HG03457 (cell line): Measurements from ENCODE around the gene PAX9.

ENCODE experiments used
- ATAC-seq: cut with Tn5 transposase; IDR thresholded peaks from one replicate; pipeline ENCODE4 v1.9.1; 2021; ENCODE audit warnings: moderate number of reproducible peaks; ENCODE audit not compliant: unreplicated experiment

The PAX9 gene

DNA sequence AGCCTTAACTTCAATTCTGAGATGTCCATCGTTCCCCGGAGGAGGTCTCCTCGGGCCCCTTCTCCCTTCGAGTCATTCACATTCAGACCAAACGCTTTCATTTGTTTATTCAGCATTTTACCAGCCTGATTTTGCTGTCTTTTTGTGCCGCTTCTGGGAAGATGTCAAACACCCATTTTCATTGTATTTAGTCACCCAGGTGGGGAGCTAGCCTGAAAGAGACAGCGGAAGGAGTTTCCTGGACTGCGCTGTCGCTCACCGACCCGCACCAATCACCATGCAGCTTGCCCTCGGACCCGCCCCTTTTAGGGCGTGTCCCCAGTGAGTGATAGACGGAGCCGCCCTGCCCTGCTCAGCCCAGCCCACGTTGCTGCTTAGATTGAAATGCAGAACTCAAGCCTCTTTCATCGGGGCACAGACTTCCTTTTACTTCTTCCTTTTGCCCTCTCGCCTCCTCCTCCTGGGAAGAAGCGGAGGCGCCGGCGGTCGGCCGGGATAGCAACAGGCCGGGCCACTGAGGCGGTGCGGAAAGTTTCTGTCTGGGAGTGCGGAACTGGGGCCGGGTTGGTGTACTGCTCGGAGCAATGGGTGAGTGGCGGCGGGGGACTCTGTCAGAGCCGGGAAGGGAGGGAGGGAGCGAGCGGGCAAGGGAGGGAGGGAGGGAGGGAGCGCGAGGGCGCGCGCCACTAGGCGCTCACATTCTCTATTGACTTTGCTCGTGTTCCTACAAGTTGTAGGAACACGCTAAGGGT is at the start of gene PAX9:
PAX9 (plus strand) TSS at position 355 of the 752 bp plus-strand sequence; CDS start at position 585, 230 bp downstream.
- peak; percentile 67 for ATAC-seq

DNA sequence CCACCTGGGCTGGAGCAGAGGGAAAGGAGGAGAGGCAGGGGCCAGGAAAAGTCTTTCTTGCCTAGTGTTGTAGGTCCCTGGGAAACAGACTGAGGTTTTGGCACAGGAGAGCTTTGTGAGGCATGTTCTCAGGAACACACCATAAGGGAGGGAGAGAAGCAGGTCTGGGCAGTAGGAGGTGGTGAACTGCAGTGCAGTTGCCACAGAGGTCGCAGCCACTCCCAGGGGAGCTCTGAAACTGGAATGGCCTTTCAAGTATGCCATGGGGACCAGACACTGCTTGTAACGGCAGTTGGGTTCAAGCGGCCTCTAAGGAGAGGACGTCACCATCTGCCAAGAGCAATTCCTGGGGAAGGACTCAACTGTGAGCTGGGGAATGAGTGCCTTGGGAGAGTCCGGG is 43.8 kb upstream of the PAX9 start:
- ATAC-seq: no peak

GRCh38 chr14:36618641-36619040 is 43.0 kb upstream of the PAX9 start:
- ATAC-seq: no peak

DNA sequence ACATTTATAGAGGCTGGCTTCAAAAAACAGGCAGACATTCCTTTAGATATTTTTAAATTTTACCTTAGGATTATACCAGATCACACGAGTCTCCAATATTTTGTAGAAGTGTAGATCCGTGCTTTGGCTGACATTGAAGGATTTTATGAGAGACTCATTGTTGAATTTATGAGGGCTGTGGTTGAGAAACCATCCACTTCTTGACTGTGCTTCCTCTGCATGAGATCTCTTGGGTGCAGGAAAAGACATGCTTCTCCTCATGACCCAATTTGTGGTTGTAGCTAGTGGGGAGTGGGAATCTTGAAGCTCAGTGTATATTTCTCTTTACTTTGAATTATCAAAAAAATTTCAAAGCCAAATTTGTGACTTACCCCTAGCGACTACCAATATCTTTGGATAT is 42.5 kb upstream of the PAX9 start:
- no peak for ATAC-seq

- ATAC-seq: no peak
These were observed 41.8 kb upstream of the PAX9 start for GRCh38 chr14:36619853-36620252.

GRCh38 chr14:36625014-36625413 is 36.6 kb upstream of the PAX9 start:
- ATAC-seq: no peak

GRCh38 chr14:36625436-36625835 is 36.2 kb upstream of the PAX9 start:
- ATAC-seq: no peak

GRCh38 chr14:36626151-36626550 is 35.5 kb upstream of the PAX9 start:
- ATAC-seq: no peak

DNA sequence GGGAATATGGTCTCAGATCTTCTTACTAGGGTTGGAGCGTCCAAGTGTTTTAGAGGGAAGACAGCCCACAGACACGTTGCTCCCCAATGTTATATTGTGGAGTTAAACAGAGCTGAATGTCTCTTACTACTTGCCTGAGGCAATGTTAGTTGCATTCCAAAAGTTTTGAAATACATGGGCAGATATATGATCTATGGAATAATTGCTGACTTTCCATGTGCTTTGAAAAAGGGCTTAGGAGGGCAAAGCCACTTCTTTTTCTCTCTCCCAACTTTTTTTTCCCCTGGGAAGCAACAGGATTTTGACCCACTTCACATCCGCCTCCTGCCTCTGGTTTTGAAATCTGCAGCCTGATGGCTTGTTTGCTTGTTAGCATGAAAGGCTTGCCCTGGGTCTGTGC is 33.7 kb upstream of the PAX9 start:
- no peak for ATAC-seq

- no peak for ATAC-seq
These were observed 28.1 kb upstream of the PAX9 start for GRCh38 chr14:36633580-36633979.

- no peak for ATAC-seq
These were observed 14.8 kb upstream of the PAX9 start for GRCh38 chr14:36646664-36647416.

GRCh38 chr14:36647417-36647823 is 14.2 kb upstream of the PAX9 start:
- ATAC-seq: no peak

- ATAC-seq: no peak
These were observed 13.6 kb upstream of the PAX9 start for GRCh38 chr14:36647824-36648753.

DNA sequence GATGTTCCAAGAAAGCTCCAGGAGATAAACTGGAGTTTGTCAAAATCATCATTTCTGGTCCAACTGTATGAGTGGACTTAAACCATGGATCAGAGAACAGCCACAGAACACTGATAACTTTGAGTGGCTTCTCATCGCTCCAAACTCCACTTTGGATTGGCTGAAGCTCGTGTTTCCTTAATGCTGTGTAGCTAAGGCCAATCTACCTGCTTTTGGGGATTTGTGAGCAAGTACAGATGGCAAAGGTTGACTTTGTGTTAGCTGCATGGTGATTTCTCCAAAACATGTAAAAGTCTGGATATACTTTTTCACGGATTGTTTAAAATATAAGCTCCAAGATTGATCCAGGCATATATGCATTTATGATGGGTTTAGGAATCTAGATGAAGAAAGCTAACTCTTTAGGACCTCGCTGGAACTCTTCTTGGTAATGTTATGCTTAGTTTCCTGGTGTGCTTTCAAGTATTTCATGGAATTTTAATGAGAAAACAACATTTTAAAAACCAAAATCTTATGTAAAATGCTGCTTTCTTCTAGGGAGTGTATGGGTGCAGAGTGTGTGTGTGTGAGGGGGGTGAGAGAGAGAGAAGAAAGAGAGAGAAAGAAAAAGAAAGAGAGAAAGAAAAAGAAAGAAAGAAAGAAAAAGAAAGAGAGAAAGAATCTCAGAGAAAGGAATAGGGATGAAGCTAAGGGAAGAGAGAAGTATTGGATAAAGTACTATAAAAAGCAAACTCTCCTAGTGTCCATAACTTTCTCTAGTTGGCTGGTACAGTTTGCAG is 11.6 kb upstream of the PAX9 start:
- no peak for ATAC-seq

DNA sequence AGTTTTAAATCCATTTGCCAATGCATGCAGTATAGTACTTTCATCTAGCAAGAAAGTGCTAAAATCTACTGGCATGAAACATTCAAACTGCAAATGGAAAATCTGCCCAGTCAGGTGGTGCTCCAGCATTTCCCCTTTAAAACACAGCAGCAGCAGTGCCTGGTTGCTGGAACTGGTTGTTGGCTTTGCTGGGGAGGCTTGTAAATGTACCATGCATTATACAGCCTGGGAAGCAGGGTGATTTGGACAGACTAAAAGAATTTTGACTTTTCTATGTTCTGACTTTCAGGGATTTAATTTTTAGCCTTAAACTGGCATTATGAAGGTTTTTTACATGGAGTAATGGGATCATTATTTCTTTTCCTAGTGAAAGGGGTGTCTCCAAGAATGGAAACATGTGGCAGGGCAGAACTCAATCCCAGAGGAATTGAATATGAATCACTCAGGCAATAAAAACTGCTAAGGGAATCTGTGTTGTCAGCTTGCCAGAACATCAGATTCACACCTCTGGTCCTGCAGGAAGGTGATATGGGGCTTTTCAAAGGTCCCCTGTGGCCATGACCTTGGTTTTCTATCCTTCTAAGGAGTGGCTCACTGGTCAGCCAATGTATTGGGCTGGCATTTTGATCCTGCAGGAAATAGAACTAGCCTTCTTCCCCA is 9.0 kb upstream of the PAX9 start:
- no peak for ATAC-seq

DNA sequence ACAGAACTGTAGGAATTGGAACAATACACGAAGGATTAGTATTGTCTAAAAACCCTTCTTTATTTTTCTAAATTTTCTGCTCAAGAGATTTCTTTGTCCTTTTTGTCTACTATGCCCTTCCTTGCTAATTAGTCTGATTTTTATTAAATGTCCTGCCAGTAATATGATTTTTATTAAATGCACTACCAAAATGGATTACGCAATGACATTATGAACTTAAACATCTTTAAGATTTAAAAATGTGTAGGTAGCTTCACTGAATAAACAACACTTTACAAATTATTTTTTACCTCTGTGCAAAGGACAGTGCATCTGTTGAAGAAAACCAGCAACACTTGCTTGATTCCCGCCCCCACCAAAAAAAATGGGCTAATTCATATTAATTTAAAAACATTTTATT is 8.2 kb upstream of the PAX9 start:
- ATAC-seq: no peak

GRCh38 chr14:36653962-36654793 is 7.5 kb upstream of the PAX9 start:
- no peak for ATAC-seq

- no peak for ATAC-seq
These were observed 6.8 kb upstream of the PAX9 start for GRCh38 chr14:36654794-36655381.

DNA sequence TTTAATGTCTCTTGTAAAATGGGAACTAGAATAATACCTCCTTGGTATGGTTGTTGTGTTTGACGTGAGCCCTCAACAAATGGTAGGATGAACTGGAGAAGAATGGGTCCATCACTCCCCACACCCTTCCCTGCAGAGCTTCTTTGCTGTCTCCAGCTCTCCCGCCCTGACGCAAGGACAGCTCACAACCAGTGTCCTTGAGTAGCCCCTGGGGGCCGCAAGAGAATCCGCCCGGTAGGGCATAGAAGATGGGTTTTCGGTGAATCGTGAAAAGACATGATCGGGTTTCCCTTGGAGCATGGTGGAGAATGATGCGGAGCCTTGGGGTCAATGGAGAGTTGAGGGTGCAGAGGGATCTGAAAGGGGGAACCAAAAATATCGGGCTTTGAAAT is 6.1 kb upstream of the PAX9 start:
- ATAC-seq: no peak
